ENCODE data around the gene PTPDC1.
"Not testable (repeated sequence)": the region's sequence is repeated elsewhere in the genome, so short reads cannot be mapped to it uniquely, and the experiment has no call there.

PTPDC1 gene

GRCh38 chr9:94082956-94083355 lies 1.3 kb upstream of the PTPDC1 start:
- H3K27me3 ChIP-seq = no peaks in the 10 kb centered on the region
- no peaks in the 10 kb centered on the region for H3K9me3 ChIP-seq
- H3K4me1 ChIP-seq (ENCODE audit: control insufficient read depth in 1 of 2, insufficient read depth in 1 of 2, low read depth in 1 of 2, low read length in 1 of 2) = no peaks in the 10 kb centered on the region
- no peak overlapping the region for H3K4me3 ChIP-seq (ENCODE audit: low read depth in 1 of 2, low read length in 1 of 2)
- no peak overlapping the region for H3K27ac ChIP-seq
- no peak for TF ChIP-seq CTCF (IDR thresholded peaks at IDR 0.05)
- no peaks in the 10 kb centered on the region for H3K36me3 ChIP-seq

- no peaks in the 10 kb centered on the region for H3K4me1 ChIP-seq (ENCODE audit: control insufficient read depth in 1 of 2, insufficient read depth in 1 of 2, low read depth in 1 of 2, low read length in 1 of 2)
- no peaks in the 10 kb centered on the region for H3K9me3 ChIP-seq
- H3K4me3 ChIP-seq (ENCODE audit: low read depth in 1 of 2, low read length in 1 of 2) = no peak overlapping the region
- H3K27me3 ChIP-seq = no peaks in the 10 kb centered on the region
- no peak overlapping the region for H3K27ac ChIP-seq
- TF ChIP-seq CTCF (IDR thresholded peaks at IDR 0.05) = no peak
- no peaks in the 10 kb centered on the region for H3K36me3 ChIP-seq
Observed at GRCh38 chr9:94083384-94083783, 880 bp upstream of the PTPDC1 start.

- H3K27me3 ChIP-seq = no peaks in the 10 kb centered on the region
- H3K4me3 ChIP-seq (ENCODE audit: low read depth in 1 of 2, low read length in 1 of 2) = no peak overlapping the region
- H3K4me1 ChIP-seq (ENCODE audit: control insufficient read depth in 1 of 2, insufficient read depth in 1 of 2, low read depth in 1 of 2, low read length in 1 of 2) = no peaks in the 10 kb centered on the region
- H3K27ac ChIP-seq = no peak overlapping the region
- no peaks in the 10 kb centered on the region for H3K36me3 ChIP-seq
- no peak for TF ChIP-seq CTCF (IDR thresholded peaks at IDR 0.05)
- no peaks in the 10 kb centered on the region for H3K9me3 ChIP-seq
Observed at GRCh38 chr9:94085062-94085639, 887 bp downstream of the PTPDC1 start.

GRCh38 chr9:94086486-94087345 lies 2.5 kb downstream of the PTPDC1 start:
- no peaks in the 10 kb centered on the region for H3K36me3 ChIP-seq
- H3K27me3 ChIP-seq = no peaks in the 10 kb centered on the region
- H3K4me1 ChIP-seq (ENCODE audit: control insufficient read depth in 1 of 2, insufficient read depth in 1 of 2, low read depth in 1 of 2, low read length in 1 of 2) = no peaks in the 10 kb centered on the region
- no peak for TF ChIP-seq CTCF (IDR thresholded peaks at IDR 0.05)
- H3K27ac ChIP-seq = no peak overlapping the region
- H3K4me3 ChIP-seq (ENCODE audit: low read depth in 1 of 2, low read length in 1 of 2) = no peak overlapping the region
- H3K9me3 ChIP-seq = no peaks in the 10 kb centered on the region

GRCh38 chr9:94094219-94095145 lies 10.2 kb downstream of the PTPDC1 start:
- H3K36me3 ChIP-seq; H3K27ac ChIP-seq; H3K4me1 ChIP-seq (ENCODE audit: control insufficient read depth in 1 of 2, insufficient read depth in 1 of 2, low read depth in 1 of 2, low read length in 1 of 2); H3K27me3 ChIP-seq; H3K9me3 ChIP-seq; H3K4me3 ChIP-seq (ENCODE audit: low read depth in 1 of 2, low read length in 1 of 2): not testable (repeated sequence)

Data from neutrophil (primary cell).